HG02943 (cell line): Measurements from ENCODE around the gene SGCA.

Experiments used
- ATAC-seq: cut with Tn5 transposase; IDR thresholded peaks from one replicate; pipeline ENCODE4 v1.9.1; 2021; ENCODE audit warnings: mild to moderate bottlenecking, low read depth, moderate library complexity; ENCODE audit not compliant: unreplicated experiment

SGCA gene

GRCh38 chr17:50165867-50166517, at the start of gene SGCA:
SGCA (plus strand) TSS chr17:50166005; CDS start chr17:50166041, 36 bp downstream.
- ATAC-seq, result no peak

- no peak for ATAC-seq
These were observed 48.4 kb upstream of the SGCA start for GRCh38 chr17:50117202-50118051.

GRCh38 chr17:50118076-50118827, 47.6 kb upstream of the SGCA start:
- no peak for ATAC-seq

GRCh38 chr17:50118828-50119218, 47.0 kb upstream of the SGCA start:
- ATAC-seq, result no peak

GRCh38 chr17:50120475-50121253, 45.1 kb upstream of the SGCA start:
- ATAC-seq, result no peak

- no peak for ATAC-seq
These were observed 42.9 kb upstream of the SGCA start for GRCh38 chr17:50122945-50123344.

GRCh38 chr17:50123649-50124349, 42.0 kb upstream of the SGCA start:
- no peak for ATAC-seq

- ATAC-seq, result no peak
These were observed 40.3 kb upstream of the SGCA start for GRCh38 chr17:50125420-50125997.

- ATAC-seq, result no peak
These were observed 38.0 kb upstream of the SGCA start for GRCh38 chr17:50127697-50128361.

- ATAC-seq, result no peak
These were observed 37.1 kb upstream of the SGCA start for GRCh38 chr17:50128441-50129352.

GRCh38 chr17:50129353-50129727, 36.5 kb upstream of the SGCA start:
- ATAC-seq, result no peak

- ATAC-seq, result no peak
These were observed 35.9 kb upstream of the SGCA start, which contains the start of gene SAMD14 for GRCh38 chr17:50129728-50130558. SAMD14 (minus strand) TSS chr17:50130160; CDS start chr17:50124959, 5,201 bp downstream.

- no peak for ATAC-seq
These were observed 35.1 kb upstream of the SGCA start for GRCh38 chr17:50130559-50131305.

GRCh38 chr17:50132104-50132794, 33.6 kb upstream of the SGCA start:
- no peak for ATAC-seq

GRCh38 chr17:50133028-50133768, 32.6 kb upstream of the SGCA start:
- ATAC-seq, result no peak
